Brain microvascular endothelial cell (primary cell): ENCODE results near the gene FTL.

Source experiments
- DNase-seq: peaks from one replicate; pipeline ENCODE4 v3.0.0-alpha.2; 2020
- H3K27ac ChIP-seq: fragments of 250-450 bp; sonication (Bioruptor Pico); 2 replicates; pipeline ENCODE4 v1.5.1; 2020; ENCODE audit warnings: mild to moderate bottlenecking, moderate library complexity
- H3K27me3 ChIP-seq: fragments of 250-450 bp; sonication (Bioruptor Pico); replicated peaks from 2 replicates; pipeline ENCODE4 v1.5.1; 2020; ENCODE audit warnings: mild to moderate bottlenecking
- H3K36me3 ChIP-seq: fragments of 250-450 bp; sonication (Bioruptor Pico); replicated peaks from 2 replicates; pipeline ENCODE4 v1.5.1; 2020; ENCODE audit warnings: mild to moderate bottlenecking
- H3K4me3 ChIP-seq: 2 replicates; pipeline ENCODE4 v1.5.1; 2011; ENCODE audit warnings: low read depth, mild to moderate bottlenecking, control low read depth, low read length, moderate library complexity
- in situ Hi-C: cut with HindIII; loops from 2 replicates; pipeline ENCODE4 v1.10.0; 2017; ENCODE audit warnings: low sequenced_read_pairs, low pct_ligation_motif_present
- TF ChIP-seq, protein P1 (sequence below): IDR thresholded peaks from 2 replicates; pipeline ENCODE4 v1.5.1; 2011; ENCODE audit warnings: low read depth, mild to moderate bottlenecking, moderate library complexity, low read length, control low read depth, inconsistent platforms; ENCODE audit errors: missing control alignments

The FTL gene

GRCh38 chr19:48994035-48994386 is 28.9 kb downstream of the FTL start:
- H3K36me3 ChIP-seq, result peaks cover 8% of the 10 kb centered on the region
- peak overlapping the region; percentile 86 for H3K4me3 ChIP-seq
- H3K27ac ChIP-seq, result peak overlapping the region; percentile 66
- DNase-seq, result no peak
- no peaks in the 10 kb centered on the region for H3K27me3 ChIP-seq
- TF ChIP-seq, protein P1, sequence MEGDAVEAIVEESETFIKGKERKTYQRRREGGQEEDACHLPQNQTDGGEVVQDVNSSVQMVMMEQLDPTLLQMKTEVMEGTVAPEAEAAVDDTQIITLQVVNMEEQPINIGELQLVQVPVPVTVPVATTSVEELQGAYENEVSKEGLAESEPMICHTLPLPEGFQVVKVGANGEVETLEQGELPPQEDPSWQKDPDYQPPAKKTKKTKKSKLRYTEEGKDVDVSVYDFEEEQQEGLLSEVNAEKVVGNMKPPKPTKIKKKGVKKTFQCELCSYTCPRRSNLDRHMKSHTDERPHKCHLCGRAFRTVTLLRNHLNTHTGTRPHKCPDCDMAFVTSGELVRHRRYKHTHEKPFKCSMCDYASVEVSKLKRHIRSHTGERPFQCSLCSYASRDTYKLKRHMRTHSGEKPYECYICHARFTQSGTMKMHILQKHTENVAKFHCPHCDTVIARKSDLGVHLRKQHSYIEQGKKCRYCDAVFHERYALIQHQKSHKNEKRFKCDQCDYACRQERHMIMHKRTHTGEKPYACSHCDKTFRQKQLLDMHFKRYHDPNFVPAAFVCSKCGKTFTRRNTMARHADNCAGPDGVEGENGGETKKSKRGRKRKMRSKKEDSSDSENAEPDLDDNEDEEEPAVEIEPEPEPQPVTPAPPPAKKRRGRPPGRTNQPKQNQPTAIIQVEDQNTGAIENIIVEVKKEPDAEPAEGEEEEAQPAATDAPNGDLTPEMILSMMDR, result no peak
- in situ Hi-C loops, result no loop called here

- no peaks in the 10 kb centered on the region for H3K27me3 ChIP-seq
- DNase-seq, result peak; percentile 66
- no peak overlapping the region for H3K27ac ChIP-seq
- in situ Hi-C loops, result no loop called here
- no peak overlapping the region for H3K4me3 ChIP-seq
- TF ChIP-seq, protein P1, result peak; percentile 80
- H3K36me3 ChIP-seq, result peaks cover 14% of the 10 kb centered on the region
Observed at GRCh38 chr19:48997972-48998371, 32.9 kb downstream of the FTL start.

GRCh38 chr19:48999481-49000325 is 34.6 kb downstream of the FTL start:
- Histone ChIP-seq H3K4me3 (no peak overlapping the region), H3K27me3 (no peaks in the 10 kb centered on the region), H3K36me3 (peaks cover 28% of the 10 kb centered on the region), H3K27ac (no peak overlapping the region)
- TF ChIP-seq, protein P1, result peak; percentile 90
- DNase-seq, result peak; percentile 72
- in situ Hi-C loops, result no loop called here

GRCh38 chr19:49004133-49004532 is 39.0 kb downstream of the FTL start:
- peaks cover 59% of the 10 kb centered on the region for H3K36me3 ChIP-seq

GRCh38 chr19:49004964-49005614 is 40.0 kb downstream of the FTL start:
- H3K27me3 ChIP-seq, result no peaks in the 10 kb centered on the region
- peaks cover 66% of the 10 kb centered on the region for H3K36me3 ChIP-seq

More at GRCh38 chr19:49004133-49004532, 39.0 kb downstream of the FTL start:
- H3K4me3 ChIP-seq, result no peak overlapping the region
- no peaks in the 10 kb centered on the region for H3K27me3 ChIP-seq
- no peak for DNase-seq
- H3K27ac ChIP-seq, result no peak overlapping the region
- TF ChIP-seq, protein P1, result no peak
- in situ Hi-C loops, result no loop called here

More at GRCh38 chr19:49004964-49005614, 40.0 kb downstream of the FTL start:
- Histone ChIP-seq H3K4me3 (no peak overlapping the region), H3K27ac (no peak overlapping the region)
- TF ChIP-seq, protein P1, result no peak
- in situ Hi-C loops, result no loop called here
- DNase-seq, result no peak
